HepG2 (cell line): ENCODE measurements around the gene TEX12. TPM values are rescaled to one million over a fixed set of nuclear protein-coding genes. Genes with fewer than 3 reads are reported as not detected.

Experiments
- ARNT ChIP-seq: fragments of 450-650 bp; IDR thresholded peaks from 2 replicates; pipeline ENCODE4 v1.6.1; 2017
- CREB1 ChIP-seq, 2 experiments: fragments of 450-650 bp in 1 of 2; IDR thresholded peaks; 2 replicates each; pipeline ENCODE4 v1.6.1; 2016 to 2017; ENCODE audit warnings: control low read depth in 1 of 2, mild to moderate bottlenecking in 1 of 2, missing compliant biosample characterization in 1 of 2, missing genetic modification characterization in 1 of 2
- NR1H2 ChIP-seq: sonication (generic); formaldehyde crosslinking; IDR thresholded peaks from 2 replicates; pipeline ENCODE4 v1.8.1; 2022; ENCODE audit warnings: low read depth, missing genetic modification reagents, borderline replicate concordance
- RARG ChIP-seq: sonication (generic); formaldehyde crosslinking; IDR thresholded peaks from 2 replicates; pipeline ENCODE4 v1.4.0; 2020; ENCODE audit warnings: low read depth, mild to moderate bottlenecking, missing genetic modification reagents
- SIX1 ChIP-seq: sonication (generic); formaldehyde crosslinking; IDR thresholded peaks from 2 replicates; pipeline ENCODE4 v1.4.0; 2020; ENCODE audit warnings: missing genetic modification reagents, borderline replicate concordance
- SOX6 ChIP-seq, 2 experiments: fragments of 450-650 bp in 1 of 2; sonication (generic) in 1 of 2; formaldehyde crosslinking in 1 of 2; IDR thresholded peaks; 2 replicates each; pipeline versions ENCODE4 v1.4.0 to v1.6.1; 2017 to 2020; ENCODE audit warnings: antibody characterized with exemption in 1 of 2, mild to moderate bottlenecking in 1 of 2, missing genetic modification reagents in 1 of 2
- ZNF205 ChIP-seq: IDR thresholded peaks from 2 replicates; pipeline ENCODE4 v1.6.1; 2018; ENCODE audit warnings: missing biosample characterization, missing genetic modification reagents
- ZNF317 ChIP-seq: sonication (generic); formaldehyde crosslinking; IDR thresholded peaks from 2 replicates; pipeline ENCODE4 v1.5.0; 2020; ENCODE audit warnings: mild to moderate bottlenecking, missing genetic modification reagents
- polyA plus RNA-seq, 8 experiments: library from polyadenylated mRNA; depleted of rRNA in 3 of 8; stranded (reverse) in 7 of 8; unstranded in 1 of 8; fragments of >200 nt; fragmentation: Illumina TruSeq in 4 of 8; extraction: Trizol in 4 of 8; gene quantifications; 2 replicates each; pipeline versions ENCODE4 v1.2.1 to v1.2.3, GENCODE V29; 2011 to 2016; ENCODE audit warnings: low read depth in 4 of 8, missing spikeins in 1 of 8, mixed read lengths in 1 of 8; ENCODE audit not compliant: insufficient read depth in 1 of 8
- total RNA-seq, 5 experiments: library from RNA; depleted of rRNA; stranded (reverse); fragments of >200 nt; fragmentation: Illumina TruSeq; extraction: Trizol; gene quantifications; 2 replicates each; pipeline ENCODE4 v1.2.3, GENCODE V29; 2016; ENCODE audit warnings: low read depth in 1 of 5
- TF ChIP-seq, protein P1 (sequence below): sonication (generic); formaldehyde crosslinking; IDR thresholded peaks from 2 replicates; pipeline ENCODE4 v1.4.0; 2020; ENCODE audit warnings: missing genetic modification reagents
- TF ChIP-seq, protein P2 (sequence below): sonication (generic); formaldehyde crosslinking; IDR thresholded peaks from 2 replicates; pipeline ENCODE4 v1.5.1; 2020; ENCODE audit warnings: mild to moderate bottlenecking, missing genetic modification reagents, borderline replicate concordance
- TF ChIP-seq, protein P3 (sequence below): sonication (generic); formaldehyde crosslinking; IDR thresholded peaks from 2 replicates; pipeline ENCODE4 v1.4.0; 2020; ENCODE audit warnings: missing genetic modification reagents

The TEX12 gene
- total and polyA plus RNA-seq, 2 of the 13 experiments (the other 11 are each of a cell fraction or from before 2014, with no cell fraction given): not detected

DNA sequence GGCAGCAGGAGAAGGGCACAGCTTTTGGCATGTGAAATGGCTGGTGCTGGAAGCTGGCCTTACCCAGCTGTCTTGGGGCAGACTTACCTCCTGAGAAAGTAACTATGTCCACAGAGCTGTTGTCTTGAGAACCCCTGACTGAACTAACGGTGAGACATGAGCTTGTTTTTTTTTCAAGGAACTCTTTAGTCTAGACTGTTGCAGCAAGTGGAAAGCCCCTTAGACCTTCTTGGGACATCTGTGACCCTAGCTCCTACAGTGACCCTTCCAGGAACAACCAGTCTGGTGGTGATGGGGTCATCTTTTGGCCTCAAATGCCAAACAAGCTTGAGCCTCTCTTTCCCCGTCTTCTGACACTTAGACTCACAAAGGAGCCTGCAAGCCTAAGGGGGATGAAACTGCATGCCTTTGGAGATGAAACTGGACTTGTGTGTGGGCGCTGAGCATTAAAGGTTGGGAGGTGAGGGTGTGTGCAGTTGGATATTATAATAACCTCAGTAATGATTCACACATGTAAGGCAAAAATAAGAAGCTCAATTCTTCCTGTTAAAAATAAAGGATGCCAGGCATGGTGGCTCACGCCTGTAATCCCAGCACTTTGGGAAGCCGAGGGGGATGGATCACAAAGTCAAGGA is 45.1 kb upstream of the TEX12 start (continued):
- TF ChIP-seq, protein P1, sequence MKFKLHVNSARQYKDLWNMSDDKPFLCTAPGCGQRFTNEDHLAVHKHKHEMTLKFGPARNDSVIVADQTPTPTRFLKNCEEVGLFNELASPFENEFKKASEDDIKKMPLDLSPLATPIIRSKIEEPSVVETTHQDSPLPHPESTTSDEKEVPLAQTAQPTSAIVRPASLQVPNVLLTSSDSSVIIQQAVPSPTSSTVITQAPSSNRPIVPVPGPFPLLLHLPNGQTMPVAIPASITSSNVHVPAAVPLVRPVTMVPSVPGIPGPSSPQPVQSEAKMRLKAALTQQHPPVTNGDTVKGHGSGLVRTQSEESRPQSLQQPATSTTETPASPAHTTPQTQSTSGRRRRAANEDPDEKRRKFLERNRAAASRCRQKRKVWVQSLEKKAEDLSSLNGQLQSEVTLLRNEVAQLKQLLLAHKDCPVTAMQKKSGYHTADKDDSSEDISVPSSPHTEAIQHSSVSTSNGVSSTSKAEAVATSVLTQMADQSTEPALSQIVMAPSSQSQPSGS (CRISPR knock-in tag): no peak
- no peak for TF ChIP-seq CREB1 (IDR thresholded peaks at IDR 0.05)
- no peak for TF ChIP-seq CREB1 (CRISPR knock-in tag; IDR thresholded peaks at IDR 0.05)
- no peak for TF ChIP-seq ZNF317 (CRISPR knock-in tag)
- TF ChIP-seq, protein P2, sequence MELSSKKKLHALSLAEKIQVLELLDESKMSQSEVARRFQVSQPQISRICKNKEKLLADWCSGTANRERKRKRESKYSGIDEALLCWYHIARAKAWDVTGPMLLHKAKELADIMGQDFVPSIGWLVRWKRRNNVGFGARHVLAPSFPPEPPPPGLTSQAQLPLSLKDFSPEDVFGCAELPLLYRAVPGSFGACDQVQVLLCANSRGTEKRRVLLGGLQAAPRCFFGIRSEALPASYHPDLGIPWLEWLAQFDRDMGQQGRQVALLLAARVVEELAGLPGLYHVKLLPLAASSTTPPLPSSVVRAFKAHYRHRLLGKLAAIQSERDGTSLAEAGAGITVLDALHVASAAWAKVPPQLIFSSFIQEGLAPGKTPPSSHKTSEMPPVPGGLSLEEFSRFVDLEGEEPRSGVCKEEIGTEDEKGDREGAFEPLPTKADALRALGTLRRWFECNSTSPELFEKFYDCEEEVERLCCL (CRISPR knock-in tag): no peak
- no peak for TF ChIP-seq SIX1 (CRISPR knock-in tag)
- TF ChIP-seq ARNT: no peak
- no peak for TF ChIP-seq NR1H2 (CRISPR knock-in tag)
- no peak for TF ChIP-seq RARG
- no peak for TF ChIP-seq ZNF205 (CRISPR knock-in tag)
- TF ChIP-seq SOX6 (IDR thresholded peaks at IDR 0.05): no peak
- TF ChIP-seq SOX6 (CRISPR knock-in tag; IDR thresholded peaks at IDR 0.05): no peak
- TF ChIP-seq, protein P3, sequence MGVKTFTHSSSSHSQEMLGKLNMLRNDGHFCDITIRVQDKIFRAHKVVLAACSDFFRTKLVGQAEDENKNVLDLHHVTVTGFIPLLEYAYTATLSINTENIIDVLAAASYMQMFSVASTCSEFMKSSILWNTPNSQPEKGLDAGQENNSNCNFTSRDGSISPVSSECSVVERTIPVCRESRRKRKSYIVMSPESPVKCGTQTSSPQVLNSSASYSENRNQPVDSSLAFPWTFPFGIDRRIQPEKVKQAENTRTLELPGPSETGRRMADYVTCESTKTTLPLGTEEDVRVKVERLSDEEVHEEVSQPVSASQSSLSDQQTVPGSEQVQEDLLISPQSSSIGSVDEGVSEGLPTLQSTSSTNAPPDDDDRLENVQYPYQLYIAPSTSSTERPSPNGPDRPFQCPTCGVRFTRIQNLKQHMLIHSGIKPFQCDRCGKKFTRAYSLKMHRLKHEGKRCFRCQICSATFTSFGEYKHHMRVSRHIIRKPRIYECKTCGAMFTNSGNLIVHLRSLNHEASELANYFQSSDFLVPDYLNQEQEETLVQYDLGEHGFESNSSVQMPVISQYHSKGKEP (CRISPR knock-in tag): no peak
